HepG2 (cell line): Measurements from ENCODE around the gene RPP25L. TPM values are rescaled to one million over a fixed set of nuclear protein-coding genes. Genes with fewer than 3 reads are reported as not detected.

ENCODE experiments used
- ATAC-seq: fragments of 200-7000 bp; cut with Tn5 transposase; 3 replicates; pipeline ENCODE4 v1.9.1; 2020; ENCODE audit warnings: mild to moderate bottlenecking, moderate library complexity
- BruUV-seq: library from RNA; stranded (reverse); fragments of 400-500 nt; replicated peaks from 2 replicates; lab custom pipeline; 2021; lab: Mats Ljungman, UMichigan
- CTCF ChIA-PET: fragments of 300-600 bp; formaldehyde crosslinking; extraction: SDS; loops from one replicate; lab custom pipeline; 2021; ENCODE audit warnings: low total read pairs, inconsistent platforms, low intra/inter-chr PET ratio; lab: Yijun Ruan, JAX
- POLR2A ChIA-PET: fragments of 350-600 bp; sonication (Branson Sonifier 250); formaldehyde crosslinking; loops from one replicate; lab custom pipeline; 2020; ENCODE audit warnings: antibody characterized with exemption, inconsistent platforms; lab: Yijun Ruan, JAX
- DNase-seq: peaks from one replicate; pipeline ENCODE4 v3.0.0-alpha.2; 2015; ENCODE audit warnings: low spot score
- FAIRE-seq: peaks from 3 replicates; lab custom pipeline; 2011; peaks lifted over from hg19 to GRCh38; lab: Jason Lieb, UNC
- H2AFZ ChIP-seq: one replicate; pipeline ENCODE4 v1.6.1; 2011; ENCODE audit warnings: low read length, inconsistent platforms
- H3K27ac ChIP-seq: fragments of 300-600 bp; 3 replicates; pipeline ENCODE4 v1.8.0; 2011; ENCODE audit warnings: mixed run types, mild to moderate bottlenecking, mixed read lengths, low read length, inconsistent platforms; ENCODE audit not compliant: insufficient read depth; ENCODE audit errors: extremely low read length
- H3K27me3 ChIP-seq, 2 experiments: fragments of 200-600 bp in 1 of 2; 2 replicates in 1 of 2; 3 replicates in 1 of 2; pipeline versions ENCODE4 v1.6.0 to v1.8.0; 2011; ENCODE audit warnings: low read length in 2 of 2, mild to moderate bottlenecking in 2 of 2, moderate library complexity in 2 of 2, inconsistent platforms in 1 of 2; ENCODE audit not compliant: insufficient read depth in 2 of 2, control insufficient read depth in 1 of 2
- H3K36me3 ChIP-seq, 2 experiments: fragments of 200-600 bp in 1 of 2; replicated peaks in 1 of 2; 2 replicates in 1 of 2; 3 replicates in 1 of 2; pipeline versions ENCODE4 v1.5.1 to v1.8.0; 2011; ENCODE audit warnings: low read length in 2 of 2, inconsistent platforms in 1 of 2; ENCODE audit not compliant: insufficient read depth in 2 of 2, control insufficient read depth in 1 of 2
- H3K4me1 ChIP-seq: 2 replicates; pipeline ENCODE4 v1.5.1; 2012; ENCODE audit warnings: low read length, inconsistent platforms; ENCODE audit not compliant: insufficient read depth
- H3K4me2 ChIP-seq: 2 replicates; pipeline ENCODE4 v1.6.0; 2011; ENCODE audit warnings: low read depth, low read length, inconsistent platforms
- H3K4me3 ChIP-seq, 3 experiments: fragments of 200-600 bp in 1 of 3; sonication (generic), shearing (Covaris generic) in 1 of 3; replicated peaks in 1 of 3; 2 replicates each; pipeline ENCODE4 v1.5.1; 2011 to 2016; ENCODE audit warnings: low read length in 3 of 3, inconsistent platforms in 2 of 3, low read depth in 2 of 3, mild to moderate bottlenecking in 2 of 3, control low read depth in 1 of 3, mixed read lengths in 1 of 3; ENCODE audit not compliant: insufficient read depth in 1 of 3
- H3K79me2 ChIP-seq: one replicate; pipeline ENCODE4 v1.6.1; 2011; ENCODE audit warnings: low read length, inconsistent platforms; ENCODE audit not compliant: insufficient read depth
- H3K9ac ChIP-seq: 2 replicates; pipeline ENCODE4 v1.6.0; 2011; ENCODE audit warnings: mild to moderate bottlenecking, low read depth, low read length, inconsistent platforms; ENCODE audit not compliant: insufficient read depth
- H3K9me3 ChIP-seq: 2 replicates; pipeline ENCODE4 v1.5.1; 2012; ENCODE audit warnings: mild to moderate bottlenecking, low read length
- H4K20me1 ChIP-seq: 2 replicates; pipeline ENCODE4 v1.6.0; 2011; ENCODE audit warnings: inconsistent platforms, mild to moderate bottlenecking, low read length, moderate library complexity; ENCODE audit not compliant: insufficient read depth
- KMT2A ChIP-seq: sonication (generic); formaldehyde crosslinking; IDR thresholded peaks from 2 replicates; pipeline ENCODE4 v1.4.0; 2020; ENCODE audit warnings: missing genetic modification reagents
- RFX3 ChIP-seq: IDR thresholded peaks from 2 replicates; pipeline ENCODE4 v1.6.1; 2016; ENCODE audit warnings: missing biosample characterization, missing genetic modification reagents
- TOPORS ChIP-seq: sonication (generic); formaldehyde crosslinking; IDR thresholded peaks from 2 replicates; pipeline ENCODE4 v1.8.0; 2023; ENCODE audit warnings: mild to moderate bottlenecking, missing genetic modification reagents
- ZNF557 ChIP-seq: sonication (generic); formaldehyde crosslinking; IDR thresholded peaks from 2 replicates; pipeline ENCODE4 v1.4.0; 2020; ENCODE audit warnings: missing genetic modification reagents
- WGBS: methylation state at CpG from one replicate; pipeline ENCODE4 v1.1.6; 2017; ENCODE audit warnings: low lambda C conversion rate; 5-methylcytosine and 5-hydroxymethylcytosine counted together
- in situ Hi-C: cut with HindIII; loops from 2 replicates; pipeline ENCODE4 v1.10.0; 2017; ENCODE audit warnings: low pct_unique_long_range_greater_than_20kb; ENCODE audit not compliant: extremely low pct_ligation_motif_present
- intact Hi-C: fragments of 100-400 bp; cut with micrococcal nuclease; formaldehyde crosslinking; loops from one replicate; pipeline ENCODE4 v1.10.0; 2022; ENCODE audit not compliant: unreplicated experiment
- polyA plus RNA-seq, 8 experiments: library from polyadenylated mRNA; depleted of rRNA in 3 of 8; stranded (reverse) in 7 of 8; unstranded in 1 of 8; fragments of >200 nt; fragmentation: Illumina TruSeq in 4 of 8; extraction: Trizol in 4 of 8; gene quantifications; 2 replicates each; pipeline versions ENCODE4 v1.2.1 to v1.2.3, GENCODE V29; 2011 to 2016; ENCODE audit warnings: low read depth in 4 of 8, missing spikeins in 1 of 8, mixed read lengths in 1 of 8; ENCODE audit not compliant: insufficient read depth in 1 of 8
- total RNA-seq, 5 experiments: library from RNA; depleted of rRNA; stranded (reverse); fragments of >200 nt; fragmentation: Illumina TruSeq; extraction: Trizol; gene quantifications; 2 replicates each; pipeline ENCODE4 v1.2.3, GENCODE V29; 2016; ENCODE audit warnings: low read depth in 1 of 5
- TF ChIP-seq, protein P1 (sequence below): sonication (generic); formaldehyde crosslinking; IDR thresholded peaks from 2 replicates; pipeline ENCODE4 v1.8.1; 2023; ENCODE audit warnings: mild to moderate bottlenecking, missing genetic modification reagents
- TF ChIP-seq, protein P2 (sequence below): sonication (generic); formaldehyde crosslinking; IDR thresholded peaks from 2 replicates; pipeline ENCODE4 v1.5.1; 2020; ENCODE audit warnings: mild to moderate bottlenecking, missing genetic modification reagents, moderate library complexity

RPP25L gene
- total and polyA plus RNA-seq, 2 of the 13 experiments (the other 11 are each of a cell fraction or from before 2014, with no cell fraction given) = 24.5 to 27.3 TPM

DNA sequence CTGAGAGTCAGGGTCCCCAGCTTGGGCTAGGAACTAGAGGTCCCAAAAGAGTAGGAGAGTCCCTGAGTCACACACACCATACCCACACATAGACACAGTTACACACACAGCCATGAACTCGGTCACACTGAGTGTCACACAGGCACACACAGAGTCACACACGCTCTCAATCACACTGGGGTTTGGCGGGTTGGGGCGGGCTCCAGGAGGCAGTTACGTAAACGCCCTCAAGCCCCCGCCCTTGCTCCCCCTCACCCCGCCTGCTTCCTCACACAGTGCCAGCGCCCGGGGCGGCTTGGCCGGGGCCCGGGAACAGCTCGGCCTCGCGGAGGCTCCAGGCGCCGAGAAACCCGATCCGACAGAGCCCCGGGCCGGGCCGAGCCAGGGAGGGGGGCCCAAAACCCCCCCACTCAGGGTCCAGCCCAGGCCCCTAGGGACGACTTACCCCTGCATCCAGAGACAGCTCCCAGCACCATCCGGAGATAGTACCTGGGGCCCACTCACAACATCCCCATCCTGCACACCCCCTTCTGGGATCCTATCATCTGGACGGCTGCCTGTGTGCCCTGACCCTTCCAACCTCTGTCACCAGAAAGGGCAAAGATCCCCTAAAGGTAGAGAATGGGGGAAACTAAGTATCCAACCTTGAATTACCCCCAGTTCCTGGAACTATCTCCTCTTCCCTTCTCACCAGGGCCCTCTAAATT, 18.8 kb downstream of the RPP25L start:
- Histone ChIP-seq H2AFZ (no peak overlapping the region), H4K20me1 (peaks cover 4% of the 10 kb centered on the region; the same call in 1 of the 2 replicates), H3K27me3 (peaks cover 14 to 62% of the 10 kb centered on the region in 2 experiments), H3K27ac (no peak overlapping the region), H3K9me3 (no peaks in the 10 kb centered on the region), H3K79me2 (no peaks in the 10 kb centered on the region), H3K4me2 (no peak overlapping the region; the same call in 1 of the 2 replicates), H3K36me3 (no peaks in the 10 kb centered on the region), H3K4me3 (no peak overlapping the region), H3K9ac (no peak overlapping the region), H3K4me1 (peaks cover 28% of the 10 kb centered on the region; the same call in 1 of the 2 replicates)
- ATAC-seq (peak; percentile 9; the same call in 2 of the 3 replicates), FAIRE-seq (no peak), DNase-seq (no peak)
- in situ Hi-C loops = loop anchor here (5.0 kb wide), 1 partner anchor 41 kb away; no protein-coding TSS in a partner anchor
- POLR2A ChIA-PET = no interaction called here
- 3% methylated on average over 5 of the region's 26 CpGs for WGBS
- TF ChIP-seq, protein P1, sequence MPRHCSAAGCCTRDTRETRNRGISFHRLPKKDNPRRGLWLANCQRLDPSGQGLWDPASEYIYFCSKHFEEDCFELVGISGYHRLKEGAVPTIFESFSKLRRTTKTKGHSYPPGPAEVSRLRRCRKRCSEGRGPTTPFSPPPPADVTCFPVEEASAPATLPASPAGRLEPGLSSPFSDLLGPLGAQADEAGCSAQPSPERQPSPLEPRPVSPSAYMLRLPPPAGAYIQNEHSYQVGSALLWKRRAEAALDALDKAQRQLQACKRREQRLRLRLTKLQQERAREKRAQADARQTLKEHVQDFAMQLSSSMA (CRISPR knock-in tag) = no peak
- TF ChIP-seq KMT2A (CRISPR knock-in tag) = no peak
- TF ChIP-seq RFX3 (CRISPR knock-in tag) = no peak
- no peak for TF ChIP-seq ZNF557 (CRISPR knock-in tag)
- TF ChIP-seq, protein P2, sequence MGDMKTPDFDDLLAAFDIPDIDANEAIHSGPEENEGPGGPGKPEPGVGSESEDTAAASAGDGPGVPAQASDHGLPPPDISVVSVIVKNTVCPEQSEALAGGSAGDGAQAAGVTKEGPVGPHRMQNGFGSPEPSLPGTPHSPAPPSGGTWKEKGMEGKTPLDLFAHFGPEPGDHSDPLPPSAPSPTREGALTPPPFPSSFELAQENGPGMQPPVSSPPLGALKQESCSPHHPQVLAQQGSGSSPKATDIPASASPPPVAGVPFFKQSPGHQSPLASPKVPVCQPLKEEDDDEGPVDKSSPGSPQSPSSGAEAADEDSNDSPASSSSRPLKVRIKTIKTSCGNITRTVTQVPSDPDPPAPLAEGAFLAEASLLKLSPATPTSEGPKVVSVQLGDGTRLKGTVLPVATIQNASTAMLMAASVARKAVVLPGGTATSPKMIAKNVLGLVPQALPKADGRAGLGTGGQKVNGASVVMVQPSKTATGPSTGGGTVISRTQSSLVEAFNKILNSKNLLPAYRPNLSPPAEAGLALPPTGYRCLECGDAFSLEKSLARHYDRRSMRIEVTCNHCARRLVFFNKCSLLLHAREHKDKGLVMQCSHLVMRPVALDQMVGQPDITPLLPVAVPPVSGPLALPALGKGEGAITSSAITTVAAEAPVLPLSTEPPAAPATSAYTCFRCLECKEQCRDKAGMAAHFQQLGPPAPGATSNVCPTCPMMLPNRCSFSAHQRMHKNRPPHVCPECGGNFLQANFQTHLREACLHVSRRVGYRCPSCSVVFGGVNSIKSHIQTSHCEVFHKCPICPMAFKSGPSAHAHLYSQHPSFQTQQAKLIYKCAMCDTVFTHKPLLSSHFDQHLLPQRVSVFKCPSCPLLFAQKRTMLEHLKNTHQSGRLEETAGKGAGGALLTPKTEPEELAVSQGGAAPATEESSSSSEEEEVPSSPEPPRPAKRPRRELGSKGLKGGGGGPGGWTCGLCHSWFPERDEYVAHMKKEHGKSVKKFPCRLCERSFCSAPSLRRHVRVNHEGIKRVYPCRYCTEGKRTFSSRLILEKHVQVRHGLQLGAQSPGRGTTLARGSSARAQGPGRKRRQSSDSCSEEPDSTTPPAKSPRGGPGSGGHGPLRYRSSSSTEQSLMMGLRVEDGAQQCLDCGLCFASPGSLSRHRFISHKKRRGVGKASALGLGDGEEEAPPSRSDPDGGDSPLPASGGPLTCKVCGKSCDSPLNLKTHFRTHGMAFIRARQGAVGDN = peak; percentile 11; the same call in 1 of the 2 replicates
- TF ChIP-seq TOPORS = no peak
- no TSS peak for BruUV-seq
- intact Hi-C loops = loop anchor here (5.0 kb wide), 1 partner anchor 91 kb away; no protein-coding TSS in a partner anchor
- CTCF ChIA-PET = interaction anchor here (1.9 to 3.9 kb wide), 2 partner anchors 45 to 189 kb away, joined by 10 to 42 read pairs; no protein-coding TSS in a partner anchor
